Colonic mucosa (tissue), 4 donors: ENCODE measurements around the gene AP2A2. TPM values are rescaled to one million over a fixed set of nuclear protein-coding genes. Genes with fewer than 3 reads are reported as not detected.
"Not testable (repeated sequence)": the region's sequence is repeated elsewhere in the genome, so short reads cannot be mapped to it uniquely, and the experiment has no call there.

ENCODE experiments used
- DNase-seq: peaks from one replicate; pipeline ENCODE4 v3.0.0-alpha.2; 2020
- H3K27ac ChIP-seq: fragments of 200-600 bp; one replicate; pipeline ENCODE4 v1.8.0; 2021
- H3K27me3 ChIP-seq: fragments of 200-600 bp; one replicate; pipeline ENCODE4 v1.8.0; 2021
- H3K36me3 ChIP-seq: fragments of 200-600 bp; one replicate; pipeline ENCODE4 v1.8.0; 2021
- H3K4me1 ChIP-seq: fragments of 200-600 bp; one replicate; pipeline ENCODE4 v1.8.0; 2021; ENCODE audit warnings: mild to moderate bottlenecking
- H3K4me3 ChIP-seq: fragments of 200-600 bp; one replicate; pipeline ENCODE4 v1.8.0; 2021
- H3K9ac ChIP-seq, 2 donors: one replicate each; pipeline ENCODE4 v1.7.0; 2013; ENCODE audit warnings: control low read depth in 2 of 2, low read depth in 2 of 2, low read length in 2 of 2
- H3K9me3 ChIP-seq: fragments of 200-600 bp; one replicate; pipeline ENCODE4 v1.8.0; 2021
- CTCF ChIP-seq: fragments of 200-600 bp; IDR thresholded peaks from one replicate; pipeline ENCODE4 v1.8.0; 2022; ENCODE audit warnings: antibody characterized with exemption, mild to moderate bottlenecking
- intact Hi-C: fragments of 100-400 bp; cut with DNase I; formaldehyde crosslinking; loops from one replicate; pipeline ENCODE4 v1.14.1; 2022
- total RNA-seq, 2 donors: library from RNA; stranded (reverse); fragmentation: NEBNext Ultra II Directional in 1 of 2; extraction: Animal tissue kit (Norgen Biotek cat#: 25700) in 1 of 2; gene quantifications; one replicate each; pipeline ENCODE4 v1.2.1, GENCODE V29; 2021
- donor health status: healthy.
- donor health status: DM: no; HTN: no; CAD: no.
- donor health status: DM: no; HTN: no; CAD: no.

The AP2A2 gene
- total RNA-seq, 2 donors from 2014 or later, result 69.4 to 72.5 TPM

- intact Hi-C loops, result no loop called here
- H3K36me3 ChIP-seq, result peaks cover 9% of the 10 kb centered on the region
- H3K4me3 ChIP-seq, result no peak overlapping the region
- DNase-seq, result no peak
- H3K27me3 ChIP-seq, result no peaks in the 10 kb centered on the region
- H3K27ac ChIP-seq, result no peak overlapping the region
- no peaks in the 10 kb centered on the region for H3K9me3 ChIP-seq
- no peaks in the 10 kb centered on the region for H3K4me1 ChIP-seq
- no peak overlapping the region for H3K9ac ChIP-seq
- TF ChIP-seq CTCF, result no peak
These were observed 47.0 kb downstream of the AP2A2 start for GRCh38 chr11:972523-973211.

- no peak overlapping the region for H3K9ac ChIP-seq
- no peak for DNase-seq
- H3K4me3 ChIP-seq, result no peak overlapping the region
- no peaks in the 10 kb centered on the region for H3K9me3 ChIP-seq
- no peaks in the 10 kb centered on the region for H3K4me1 ChIP-seq
- peaks cover 9% of the 10 kb centered on the region for H3K36me3 ChIP-seq
- no peaks in the 10 kb centered on the region for H3K27me3 ChIP-seq
- no peak for TF ChIP-seq CTCF
- no peak overlapping the region for H3K27ac ChIP-seq
- intact Hi-C loops, result no loop called here
These were observed 47.6 kb downstream of the AP2A2 start for GRCh38 chr11:973237-973636.

GRCh38 chr11:975376-975775, 49.7 kb downstream of the AP2A2 start:
- H3K4me3 ChIP-seq, H3K9ac ChIP-seq, H3K4me1 ChIP-seq, H3K36me3 ChIP-seq, H3K27me3 ChIP-seq, H3K27ac ChIP-seq, DNase-seq, H3K9me3 ChIP-seq, intact Hi-C loops: not testable (repeated sequence)

GRCh38 chr11:975827-976226, 50.2 kb downstream of the AP2A2 start:
- Histone ChIP-seq H3K9me3 (no peaks in the 10 kb centered on the region), H3K27ac (no peak overlapping the region), H3K9ac (no peak overlapping the region), H3K27me3 (no peaks in the 10 kb centered on the region), H3K4me3 (no peak overlapping the region), H3K36me3 (peaks cover 9% of the 10 kb centered on the region), H3K4me1 (no peaks in the 10 kb centered on the region)
- intact Hi-C loops, result no loop called here
- no peak for TF ChIP-seq CTCF
- DNase-seq, result no peak

- H3K9ac ChIP-seq, result no peak overlapping the region
- no peaks in the 10 kb centered on the region for H3K9me3 ChIP-seq
- H3K4me3 ChIP-seq, result no peak overlapping the region
- peaks cover 9% of the 10 kb centered on the region for H3K36me3 ChIP-seq
- intact Hi-C loops, result no loop called here
- no peak for TF ChIP-seq CTCF
- DNase-seq, result no peak
- no peaks in the 10 kb centered on the region for H3K4me1 ChIP-seq
- no peaks in the 10 kb centered on the region for H3K27me3 ChIP-seq
- no peak overlapping the region for H3K27ac ChIP-seq
These were observed 50.9 kb downstream of the AP2A2 start for GRCh38 chr11:976431-977160.
